Right cardiac atrium (tissue), 5 donors: ENCODE data around the gene TMEM203. TPM values are rescaled to one million over a fixed set of nuclear protein-coding genes. Genes with fewer than 3 reads are reported as not detected.

ENCODE experiments used
- ATAC-seq, 2 donors: fragments of 200-7000 bp; cut with Tn5 transposase; one replicate each; pipeline versions ENCODE4 v1.8.0 to v1.9.1; 2020; ENCODE audit warnings: moderate library complexity in 2 of 2, mild to moderate bottlenecking in 1 of 2
- DNase-seq, 3 donors: peaks; one replicate each; pipeline ENCODE4 v3.0.0-alpha.2; 2020
- H3K27ac ChIP-seq: one replicate; pipeline ENCODE4 v1.5.1; 2013; ENCODE audit warnings: mild to moderate bottlenecking, low read length, control low read depth, moderate library complexity
- H3K27me3 ChIP-seq: one replicate; pipeline ENCODE4 v1.6.1; 2013; ENCODE audit not compliant: control insufficient read depth, insufficient read depth
- H3K4me1 ChIP-seq: one replicate; pipeline ENCODE4 v1.6.1; 2013; ENCODE audit warnings: low read length; ENCODE audit not compliant: control insufficient read depth, insufficient read depth
- H3K4me3 ChIP-seq: one replicate; pipeline ENCODE4 v1.5.1; 2013; ENCODE audit warnings: low read length, control low read depth
- H3K9me3 ChIP-seq: one replicate; pipeline ENCODE4 v1.6.1; 2013; ENCODE audit warnings: low read length; ENCODE audit not compliant: control insufficient read depth
- WGBS: extraction: QIAGEN DNeasy Blood & Tissue Kit; methylation state at CpG from one replicate; pipeline ENCODE4 v1.1.7; 2013; 5-methylcytosine and 5-hydroxymethylcytosine counted together
- intact Hi-C, 4 donors: fragments of 100-400 bp; cut with DNase I; formaldehyde crosslinking; loops; one replicate each; pipeline versions ENCODE4 v1.11.0 to v1.14.0; 2022 to 2023
- polyA plus RNA-seq: library from polyadenylated mRNA; stranded (reverse); fragments of 200-250 nt; gene quantifications from one replicate; pipeline ENCODE4 v1.2.3, GENCODE V29; 2013
- total RNA-seq, 4 donors: library from RNA; stranded (reverse); fragmentation: NEBNext Ultra II Directional; extraction: Animal tissue kit (Norgen Biotek cat#: 25700); gene quantifications; one replicate each; pipeline ENCODE4 v1.2.1, GENCODE V29; 2021
- donor health status: healthy with polysubstance abuse.
- donor health status: DM: no; HTN: yes; CAD: no.
- donor health status: DM: no; HTN: no; CAD: no.
- donor health status: DM: no; HTN: yes; CAD: no; lungs with severe emphysema.
- donor health status: DM: yes; HTN: yes; CAD: no.

The TMEM203 gene
- total and polyA plus RNA-seq, 5 donors, result 28.9 to 47.5 (median 40.6) TPM

DNA sequence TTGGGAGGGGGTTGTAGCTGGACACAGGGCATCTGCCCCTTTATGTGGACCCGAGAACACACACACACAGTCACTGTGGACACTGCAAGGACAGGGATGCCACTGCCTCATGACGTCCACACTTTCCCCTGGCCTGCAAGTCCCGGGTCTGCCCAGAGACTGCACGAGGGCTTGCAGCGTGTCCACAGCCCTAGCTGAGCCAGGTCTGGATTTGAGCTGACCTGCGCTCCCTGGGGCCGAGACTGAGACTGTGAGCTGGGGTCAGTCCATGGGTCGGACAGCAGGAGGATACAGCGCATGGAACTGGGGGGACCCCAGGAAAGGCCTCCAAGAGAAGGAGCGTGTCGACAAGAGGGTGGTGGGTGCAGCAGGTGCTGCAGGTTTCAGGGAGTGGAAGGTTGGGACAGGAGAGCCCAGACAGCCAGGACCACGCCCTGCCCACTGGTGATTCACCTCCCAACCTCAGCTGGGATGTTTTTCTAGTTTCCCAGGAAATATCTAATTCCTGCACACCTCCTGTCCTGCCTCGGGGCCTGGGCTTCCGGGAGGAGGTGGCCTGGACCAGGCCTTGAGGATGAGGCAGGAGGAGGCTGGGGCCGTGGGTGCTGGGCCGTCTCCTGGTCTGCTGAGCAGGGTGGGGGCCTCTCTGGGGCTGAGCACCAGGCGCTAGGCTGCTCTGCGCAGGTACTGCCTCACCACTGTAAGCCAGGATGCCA, 21.0 kb upstream of the TMEM203 start:
- Histone ChIP-seq H3K27me3 (no peaks in the 10 kb centered on the region), H3K4me3 (no peak overlapping the region), H3K9me3 (no peaks in the 10 kb centered on the region), H3K4me1 (peaks cover 5% of the 10 kb centered on the region), H3K27ac (no peak overlapping the region)
- ATAC-seq (no peak), DNase-seq (no peak)
- intact Hi-C loops, result loop anchor here in 3 of 4 donors (5.0 kb wide), 1 partner anchor 104 kb away; no protein-coding TSS in a partner anchor
- WGBS, result 67% methylated on average over 18 of the region's 18 CpGs

DNA sequence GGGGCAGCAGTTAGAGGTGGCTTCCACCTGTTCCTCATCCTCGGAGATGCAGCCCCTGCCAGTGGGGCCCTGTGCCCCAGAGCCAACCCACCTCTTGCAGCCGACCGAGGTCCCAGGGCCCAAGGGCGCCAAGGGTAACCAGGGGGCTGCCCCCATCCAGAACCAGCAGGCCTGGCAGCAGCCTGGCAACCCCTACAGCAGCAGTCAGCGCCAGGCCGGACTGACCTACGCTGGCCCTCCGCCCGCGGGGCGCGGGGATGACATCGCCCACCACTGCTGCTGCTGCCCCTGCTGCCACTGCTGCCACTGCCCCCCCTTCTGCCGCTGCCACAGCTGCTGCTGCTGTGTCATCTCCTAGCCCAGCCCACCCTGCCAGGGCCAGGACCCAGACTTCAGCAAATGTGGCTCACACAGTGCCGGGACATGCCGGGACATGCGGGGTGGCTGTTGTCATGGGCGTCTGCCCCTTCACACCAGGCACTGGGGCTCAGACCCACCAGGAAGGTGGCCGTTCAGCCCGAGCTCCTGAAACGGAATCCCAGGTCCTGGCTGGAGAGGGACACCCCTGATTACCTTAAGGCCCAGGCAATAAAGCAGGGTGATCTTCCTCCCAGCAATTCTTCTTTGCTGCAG, 20.4 kb upstream of the TMEM203 start:
- intact Hi-C loops, result loop anchor here in 3 of 4 donors (5.0 kb wide), 1 partner anchor 104 kb away; no protein-coding TSS in a partner anchor
- ATAC-seq (no peak), DNase-seq (peak in 2 of 3 donors; percentile 17 to 58)
- no peaks in the 10 kb centered on the region for H3K27me3 ChIP-seq
- H3K4me3 ChIP-seq, result no peak overlapping the region
- peaks cover 5% of the 10 kb centered on the region for H3K4me1 ChIP-seq
- 80% methylated on average over 21 of the region's 21 CpGs for WGBS
- H3K27ac ChIP-seq, result no peak overlapping the region
- no peaks in the 10 kb centered on the region for H3K9me3 ChIP-seq

DNA sequence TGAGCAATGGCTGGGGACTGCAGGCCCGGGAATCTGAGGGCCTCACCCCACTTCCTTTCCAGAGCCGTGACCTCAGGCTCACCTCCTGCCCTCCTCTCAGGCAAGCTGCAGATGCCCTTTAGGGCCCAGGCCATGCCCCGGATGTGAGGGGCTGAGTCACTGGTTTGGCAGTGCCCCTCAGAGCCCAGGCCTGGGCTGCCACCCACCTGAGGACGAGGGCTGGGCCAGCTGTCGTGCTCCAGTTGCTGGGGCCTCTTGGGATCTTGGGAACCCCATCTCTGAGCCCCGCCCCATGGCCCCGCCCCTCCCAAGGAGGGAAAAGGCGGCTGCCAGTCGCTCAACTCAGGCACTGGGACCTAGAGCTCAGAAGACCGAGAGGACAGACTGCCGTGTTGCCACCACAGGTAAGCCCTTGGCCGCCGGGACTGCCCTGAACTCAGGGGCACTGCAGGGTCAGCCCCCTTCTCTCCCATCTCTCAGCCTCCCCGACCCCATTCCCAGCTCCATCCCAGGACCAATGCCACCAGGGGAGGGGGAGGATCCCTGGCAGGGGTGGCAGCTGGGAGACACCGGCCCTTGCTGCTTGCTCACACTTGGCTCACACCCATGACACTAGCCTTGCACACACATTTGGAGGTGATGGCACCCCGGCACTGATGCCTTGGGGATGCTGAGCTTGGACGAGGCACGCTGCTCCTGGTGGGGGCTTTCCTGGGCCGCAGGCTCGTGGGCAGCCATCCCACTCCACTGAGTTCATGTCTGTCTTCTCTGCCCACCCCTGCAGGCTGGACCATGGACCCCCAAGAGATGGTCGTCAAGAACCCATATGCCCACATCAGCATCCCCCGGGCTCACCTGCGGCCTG, 19.6 kb upstream of the TMEM203 start, which contains the start of gene CYSRT1:
Gene CYSRT1 (plus strand): TSS at position 345 of the 865 bp plus-strand sequence. CDS start 448 bp downstream, at position 793.
- H3K9me3 ChIP-seq, result no peaks in the 10 kb centered on the region
- WGBS, result 55% methylated on average over 23 of the region's 23 CpGs
- ATAC-seq (no peak), DNase-seq (peak in 2 of 3 donors; percentile 30 to 66)
- peak within 1 kb of the TSS; percentile 61 for H3K4me3 ChIP-seq
- peaks cover 5% of the 10 kb centered on the region for H3K4me1 ChIP-seq
- no peak within 1 kb of the TSS for H3K27ac ChIP-seq
- H3K27me3 ChIP-seq, result no peaks in the 10 kb centered on the region
- intact Hi-C loops, result loop anchor here in 3 of 4 donors (5.0 kb wide), 1 partner anchor 103 kb away; no protein-coding TSS in a partner anchor

DNA sequence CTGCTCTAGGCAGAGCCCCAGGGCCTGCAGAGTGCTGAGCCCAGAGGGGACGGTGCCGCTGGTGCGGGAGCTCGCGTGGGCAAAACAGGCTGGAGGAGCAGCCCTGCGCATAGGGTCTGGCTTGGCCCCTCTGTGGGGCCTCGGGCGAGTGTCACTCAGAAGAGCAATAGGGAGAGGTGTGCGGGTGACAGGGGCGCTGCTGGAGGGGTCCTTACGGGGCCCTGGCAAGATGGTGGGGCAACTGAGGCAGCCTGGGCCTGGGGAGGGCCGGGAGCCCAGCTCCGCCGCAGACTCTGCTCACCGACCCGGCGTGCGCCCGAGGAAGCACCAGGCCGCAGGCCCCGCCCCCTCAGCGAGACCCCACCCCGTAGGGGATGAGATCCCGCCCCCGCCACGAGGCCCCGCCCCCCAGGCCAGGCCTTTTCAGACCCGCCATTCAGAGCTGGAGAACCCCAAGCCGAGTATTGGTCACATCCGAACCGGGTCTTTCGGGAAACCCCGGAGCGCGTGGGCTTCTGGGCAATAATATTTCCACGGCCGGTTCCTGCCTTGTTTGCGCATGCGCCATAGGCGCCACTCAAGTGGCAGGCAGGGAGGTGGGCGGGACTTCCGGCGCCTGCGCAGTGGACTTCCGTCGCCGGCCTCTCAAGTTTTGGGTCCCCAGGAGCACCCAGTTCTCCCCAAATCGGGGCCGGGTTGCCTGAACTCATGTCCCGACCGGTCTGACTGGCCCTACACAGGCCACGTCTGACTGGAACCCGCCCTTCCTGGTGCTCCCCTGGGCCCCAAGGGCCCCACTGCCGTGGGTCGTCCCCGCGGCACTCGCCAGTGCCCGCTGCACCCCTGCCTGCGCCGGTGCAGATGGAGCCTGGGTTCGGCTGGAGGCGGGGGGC, 17.9 kb upstream of the TMEM203 start:
- Histone ChIP-seq H3K4me3 (peak overlapping the region; percentile 61), H3K27me3 (no peaks in the 10 kb centered on the region), H3K4me1 (peaks cover 5% of the 10 kb centered on the region), H3K27ac (peak overlapping the region; percentile 61), H3K9me3 (no peaks in the 10 kb centered on the region)
- intact Hi-C loops, result no loop called here
- WGBS, result 2% methylated on average over 63 of the region's 63 CpGs
- peak; percentile 98 to 99 (median 99) for DNase-seq
- peak; percentile 92 to 93 for ATAC-seq

DNA sequence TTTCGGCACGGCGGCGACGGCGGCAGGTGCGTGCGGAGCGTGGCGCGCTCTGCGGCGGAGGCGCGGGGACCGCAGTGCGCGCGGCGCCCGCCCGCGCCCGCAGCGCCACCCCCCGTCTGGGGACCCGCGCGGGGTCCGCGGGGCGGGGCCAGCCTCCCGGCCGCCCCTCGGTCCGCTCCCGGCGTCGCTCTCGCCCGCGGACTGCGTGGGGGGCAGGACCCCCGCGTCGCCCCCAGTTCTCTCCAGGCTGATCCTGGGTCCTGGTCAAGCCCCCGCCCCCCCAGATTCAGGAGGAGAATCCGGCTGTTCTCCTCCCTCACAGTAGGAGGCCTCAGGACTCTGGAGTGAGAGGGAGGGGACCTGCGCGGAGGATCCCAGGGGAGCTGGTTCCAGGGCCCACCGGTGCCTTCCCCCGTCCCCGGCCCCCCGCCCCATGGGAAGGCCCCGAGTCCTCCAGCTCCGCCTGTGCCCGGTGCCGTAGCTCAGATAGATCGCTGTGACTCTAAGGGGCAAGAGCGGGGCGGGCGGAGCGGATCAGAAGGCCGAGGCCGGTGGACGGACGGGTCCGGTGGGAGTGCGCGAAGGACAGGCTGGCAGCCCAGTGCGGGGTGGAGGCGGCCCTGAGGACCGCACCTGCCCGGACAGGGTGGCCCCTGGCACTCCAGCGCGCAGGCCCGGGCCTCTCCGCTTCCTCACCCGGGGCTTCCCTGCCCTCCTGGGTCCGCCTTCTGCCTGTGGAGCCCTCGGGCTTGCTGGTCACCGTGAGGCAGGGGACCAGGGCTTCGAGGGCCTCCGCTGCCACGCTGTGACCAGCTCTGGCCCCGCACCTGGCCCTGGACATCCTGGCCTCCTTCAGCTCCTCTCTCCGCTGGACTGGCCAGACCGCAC, 17.0 kb upstream of the TMEM203 start, which contains the start of gene RNF208:
Gene RNF208 (minus strand): TSS at position 51 of the 888 bp plus-strand sequence. CDS start 1,028 bp downstream, outside the sequence.
- no peaks in the 10 kb centered on the region for H3K27me3 ChIP-seq
- 4% methylated on average over 88 of the region's 88 CpGs for WGBS
- H3K4me3 ChIP-seq, result peak within 1 kb of the TSS; percentile 61
- H3K4me1 ChIP-seq, result peaks cover 5% of the 10 kb centered on the region
- DNase-seq (peak in 1 of 3 donors; percentile 79), ATAC-seq (peak; percentile 1 to 6)
- H3K9me3 ChIP-seq, result no peaks in the 10 kb centered on the region
- intact Hi-C loops, result no loop called here
- peak within 1 kb of the TSS; percentile 46 for H3K27ac ChIP-seq

DNA sequence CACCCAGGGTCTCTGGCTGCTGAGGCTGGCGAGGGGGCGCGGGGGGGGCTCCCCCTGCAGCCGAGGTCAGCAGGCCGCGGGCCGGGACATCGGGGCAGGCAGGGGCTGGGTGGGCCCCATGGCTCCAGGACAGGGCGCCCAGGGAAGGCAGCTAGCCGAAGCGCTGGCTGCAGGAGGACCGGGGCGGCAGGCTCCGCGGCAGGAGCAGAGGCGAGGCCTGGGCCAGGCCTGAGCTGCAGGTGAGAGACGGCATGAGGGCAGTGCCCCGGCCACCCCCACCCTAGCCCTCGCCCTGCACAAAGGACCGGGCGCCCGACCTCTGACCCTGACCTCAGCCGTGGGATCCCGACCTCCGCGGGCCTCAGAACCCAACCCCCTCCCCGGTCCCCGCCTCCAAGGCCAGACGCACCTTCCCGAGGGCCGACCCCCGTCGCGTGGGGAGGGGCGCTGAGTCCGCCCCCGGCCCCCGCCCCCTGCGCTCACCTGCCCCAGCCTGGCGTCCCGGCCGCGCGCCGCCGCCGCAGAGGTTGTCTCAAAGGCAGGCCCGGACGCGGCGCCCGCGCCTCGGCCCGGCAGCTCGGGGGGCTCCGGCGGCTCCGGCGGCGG, 16.2 kb upstream of the TMEM203 start:
- no peaks in the 10 kb centered on the region for H3K9me3 ChIP-seq
- DNase-seq (peak in 1 of 3 donors; percentile 71), ATAC-seq (no peak)
- peaks cover 5% of the 10 kb centered on the region for H3K4me1 ChIP-seq
- intact Hi-C loops, result no loop called here
- WGBS, result 7% methylated on average over 61 of the region's 61 CpGs
- peak overlapping the region; percentile 61 for H3K4me3 ChIP-seq
- no peaks in the 10 kb centered on the region for H3K27me3 ChIP-seq
- no peak overlapping the region for H3K27ac ChIP-seq

DNA sequence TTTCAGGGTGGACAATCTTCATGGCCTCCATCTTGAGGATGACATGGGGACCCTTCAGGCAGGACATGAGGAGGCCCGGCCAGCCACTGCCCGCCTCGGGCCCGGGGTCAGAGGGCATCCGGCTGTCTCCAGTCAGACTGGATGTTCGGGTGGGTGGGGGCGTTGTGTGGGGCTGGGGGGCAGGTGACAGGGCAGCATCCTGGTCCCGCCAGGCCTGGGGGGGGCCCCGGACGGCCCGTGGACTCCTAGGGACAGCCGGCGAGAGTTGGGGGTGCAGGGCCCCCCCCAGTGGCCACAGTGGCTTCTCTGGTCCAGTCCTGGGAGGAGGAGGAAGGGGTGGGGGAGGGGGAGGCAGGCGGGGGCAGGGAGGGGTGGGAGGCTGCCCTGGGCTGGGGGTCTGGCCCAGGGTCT, 15.7 kb upstream of the TMEM203 start:
- DNase-seq, result peak in 1 of 3 donors; percentile 69
- Histone ChIP-seq H3K4me3 (peak overlapping the region; percentile 61), H3K27me3 (no peaks in the 10 kb centered on the region), H3K27ac (no peak overlapping the region), H3K9me3 (no peaks in the 10 kb centered on the region), H3K4me1 (peaks cover 5% of the 10 kb centered on the region)
- no peak for ATAC-seq
- intact Hi-C loops, result no loop called here
- WGBS, result 69% methylated on average over 14 of the region's 14 CpGs

DNA sequence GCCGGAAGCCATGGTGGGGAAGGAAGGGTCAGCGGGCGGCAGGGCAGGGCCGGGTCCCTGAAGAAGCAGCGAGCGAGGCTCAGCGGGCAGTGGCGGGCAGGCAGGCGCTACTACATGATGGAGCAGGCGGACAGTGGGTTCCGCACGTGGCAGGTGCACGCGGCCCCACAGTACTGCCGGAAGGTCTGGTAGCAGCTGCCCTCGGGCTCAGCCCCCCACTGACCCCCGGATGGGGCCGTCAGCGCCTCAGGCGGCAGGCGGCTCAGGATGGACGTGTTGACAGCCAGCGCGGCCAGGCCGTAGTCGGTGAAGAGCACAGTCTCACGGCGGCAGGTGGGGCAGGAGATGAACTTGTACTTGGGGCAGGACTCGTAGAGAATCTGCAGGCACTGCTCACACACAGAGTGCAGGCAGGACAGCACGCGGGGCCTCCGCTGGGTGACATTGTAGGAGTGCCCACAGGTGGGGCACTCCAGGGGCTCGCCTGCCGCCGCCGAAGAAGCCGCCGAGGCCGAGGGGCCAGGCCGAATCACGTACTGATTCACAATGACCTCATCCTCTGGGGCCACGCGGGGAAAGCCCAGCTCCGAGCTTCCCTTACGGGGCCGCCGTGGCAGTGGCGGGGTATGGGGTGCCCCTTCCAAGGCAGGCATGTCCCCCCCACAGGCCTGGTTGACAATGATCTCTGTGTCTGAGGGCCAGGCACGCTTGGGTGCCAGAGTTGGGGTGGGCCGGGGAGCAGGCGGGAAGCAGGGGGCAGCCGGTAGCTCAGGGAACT, 15.1 kb upstream of the TMEM203 start:
- Histone ChIP-seq H3K27me3 (no peaks in the 10 kb centered on the region), H3K4me3 (no peak overlapping the region), H3K4me1 (peaks cover 5% of the 10 kb centered on the region), H3K9me3 (no peaks in the 10 kb centered on the region), H3K27ac (no peak overlapping the region)
- intact Hi-C loops, result no loop called here
- no peak for ATAC-seq
- WGBS, result 72% methylated on average over 52 of the region's 52 CpGs
- peak in 1 of 3 donors; percentile 64 for DNase-seq
